Endometrial microvascular endothelial cells (primary cell): ENCODE data around the gene C2orf92. TPM values are rescaled to one million over a fixed set of nuclear protein-coding genes. Genes with fewer than 3 reads are reported as not detected.
"Not testable (repeated sequence)": the region's sequence is repeated elsewhere in the genome, so short reads cannot be mapped to it uniquely, and the experiment has no call there.

Experiments
- in situ Hi-C: cut with HindIII; loops from 2 replicates; pipeline ENCODE4 v1.10.0; 2017; ENCODE audit warnings: low sequenced_read_pairs, low pct_unique_long_range_greater_than_20kb; ENCODE audit errors: inconsistent ontology term
- total RNA-seq: library from RNA; depleted of rRNA; stranded (reverse); fragments of >200 nt; gene quantifications from one replicate; pipeline ENCODE4 v1.2.3, GENCODE V29; 2015; ENCODE audit errors: inconsistent ontology term

Gene C2orf92
- total RNA-seq, 1 donor from 2014 or later, result not detected

GRCh38 chr2:97658691-97659157 is 10.8 kb upstream of the C2orf92 start:
- in situ Hi-C loops, result no loop called here

DNA sequence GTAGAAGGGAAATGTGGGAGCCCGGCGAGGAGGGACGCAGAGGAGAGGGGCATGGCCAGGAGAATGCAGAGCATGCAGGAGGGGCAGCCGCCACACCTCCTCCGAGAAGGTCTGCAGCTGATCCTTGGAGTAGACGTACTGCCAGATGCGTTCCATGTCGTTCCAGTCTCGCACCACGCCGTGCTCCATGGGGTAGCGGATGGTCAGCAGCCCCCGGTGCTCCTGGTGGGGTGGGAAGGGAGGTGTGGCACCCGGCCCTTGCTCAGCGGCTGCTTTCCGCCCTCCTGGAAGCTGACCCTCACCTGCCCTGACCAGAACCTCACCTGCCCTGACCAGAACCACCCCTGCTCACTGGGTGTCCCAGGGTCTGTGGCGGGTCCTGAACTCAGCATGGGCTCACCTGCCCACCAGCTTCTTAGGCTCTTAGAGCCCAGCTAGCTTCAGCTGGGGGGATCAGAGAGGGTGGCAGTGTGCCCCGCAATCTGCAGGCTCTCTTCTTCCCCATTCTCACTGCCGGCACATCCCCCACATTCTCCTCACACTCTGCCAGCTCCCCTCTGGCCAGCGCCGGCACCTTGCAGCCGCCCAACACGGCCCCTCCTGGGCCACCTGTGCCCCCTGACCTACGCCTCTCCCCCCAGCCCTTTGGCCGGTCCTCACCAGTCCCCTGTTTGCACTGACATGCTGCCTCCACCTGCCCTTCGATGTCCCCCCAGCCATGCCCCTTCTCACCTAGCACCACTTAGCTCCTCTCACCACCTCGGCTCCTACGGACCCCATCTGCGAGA is 10.1 kb upstream of the C2orf92 start:
- in situ Hi-C loops, result no loop called here

DNA sequence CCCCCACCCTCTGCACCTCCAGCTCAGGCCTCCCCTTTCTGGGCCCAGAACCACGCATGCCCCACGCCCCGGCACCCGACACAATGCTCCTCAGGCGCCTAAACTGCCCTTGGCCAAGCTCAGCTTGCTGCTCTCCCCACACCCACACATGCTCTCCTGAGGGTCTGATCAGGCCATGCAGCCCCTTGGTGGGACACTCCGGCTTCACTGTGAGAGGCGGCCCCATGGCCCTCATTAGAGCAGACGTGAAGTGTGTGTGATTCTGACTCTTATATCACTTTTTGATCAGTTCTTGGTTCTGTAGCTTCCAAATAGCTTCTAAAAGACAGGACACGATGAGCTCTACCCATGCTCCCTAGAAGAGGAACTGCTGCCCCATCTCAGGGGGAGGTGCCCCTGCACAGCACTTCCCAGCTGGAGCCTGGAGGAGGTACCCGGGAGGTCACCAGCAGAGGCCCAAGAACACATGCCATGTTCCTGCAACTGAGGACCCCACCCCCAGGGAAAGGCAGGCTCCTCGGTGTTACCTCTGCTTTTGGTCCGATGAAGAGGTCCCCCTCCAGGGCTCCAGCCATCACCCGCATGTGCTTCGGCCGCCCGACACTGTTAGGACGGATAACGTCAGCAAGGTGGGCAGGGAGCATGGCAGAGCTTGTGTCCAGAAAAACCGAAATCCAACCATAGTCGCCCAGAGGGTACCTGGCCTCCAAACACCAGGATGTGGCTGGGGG is 9.3 kb upstream of the C2orf92 start:
- in situ Hi-C loops, result no loop called here

DNA sequence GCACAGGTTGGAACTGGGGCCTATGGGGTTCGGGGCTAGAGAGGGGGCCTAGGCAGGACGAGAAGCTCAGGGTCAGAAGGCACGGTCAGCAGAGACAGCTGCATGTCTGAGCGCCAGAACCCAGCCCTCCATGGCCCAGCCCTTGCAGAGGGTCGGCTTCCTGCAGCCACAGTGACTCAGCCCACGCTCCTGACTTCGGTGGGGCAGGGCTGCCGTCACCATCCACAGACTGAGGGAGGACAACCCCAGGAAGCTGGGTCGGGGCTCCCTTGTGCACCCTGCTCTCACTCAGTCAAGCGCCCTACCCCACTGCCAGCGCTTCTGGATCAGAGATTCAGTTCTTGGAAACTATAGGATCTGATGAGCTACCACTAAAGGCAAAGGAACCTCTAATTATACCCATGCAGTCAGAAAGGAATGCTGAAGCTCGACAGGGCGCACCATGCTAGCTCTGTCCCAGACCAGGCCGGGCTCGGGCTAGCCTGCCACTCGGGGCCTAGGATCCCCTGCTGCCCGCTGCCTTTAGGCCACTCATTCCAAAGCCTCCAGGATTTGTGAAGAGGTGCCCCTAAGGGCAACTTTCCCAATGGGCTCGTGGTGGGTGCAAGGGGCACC is 8.6 kb upstream of the C2orf92 start:
- in situ Hi-C loops, result no loop called here

DNA sequence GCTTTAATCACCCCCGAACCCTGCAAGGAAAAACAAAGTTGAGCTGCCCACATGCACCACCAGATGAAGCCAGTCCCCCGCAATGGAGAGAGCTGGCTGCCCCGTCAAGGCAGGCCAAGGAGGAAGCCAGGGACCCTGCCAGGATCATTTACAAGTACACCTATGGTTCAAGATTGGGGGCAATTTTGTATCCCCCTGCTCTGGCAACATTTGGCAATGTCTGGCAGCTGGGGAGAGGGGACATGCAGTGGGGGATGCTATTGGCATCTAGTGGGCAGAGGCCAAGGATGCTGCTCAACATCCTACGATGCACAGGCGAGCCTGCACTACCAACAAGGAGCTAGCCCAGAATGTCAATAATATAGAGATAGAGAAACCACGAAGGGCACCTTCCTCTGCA is 7.6 kb upstream of the C2orf92 start:
- in situ Hi-C loops, result no loop called here

DNA sequence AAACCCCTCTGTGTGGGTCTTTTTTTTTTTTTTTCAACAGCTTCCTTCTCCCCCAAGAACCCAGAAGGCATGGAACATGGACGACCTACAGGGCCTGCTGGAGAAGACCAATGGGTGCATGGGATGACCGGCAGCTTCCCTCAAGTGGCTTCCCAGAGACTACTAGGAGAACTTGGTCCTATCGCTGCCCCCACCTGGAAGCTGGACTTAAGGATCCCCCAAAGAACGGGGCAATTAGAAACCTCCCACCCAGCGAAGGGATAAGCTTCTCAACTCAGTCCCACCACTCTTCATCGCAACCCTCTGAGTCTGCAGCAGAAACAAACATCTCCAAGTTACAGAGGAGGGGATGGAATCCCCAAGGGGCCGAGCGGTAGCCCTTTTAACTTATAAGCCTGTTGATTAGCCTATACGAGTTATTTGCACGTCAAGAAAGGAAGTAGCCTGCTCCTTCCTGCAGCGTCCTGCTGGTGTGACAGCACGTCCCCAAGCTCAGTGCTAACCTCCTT is 7.1 kb upstream of the C2orf92 start:
- in situ Hi-C loops, result no loop called here

DNA sequence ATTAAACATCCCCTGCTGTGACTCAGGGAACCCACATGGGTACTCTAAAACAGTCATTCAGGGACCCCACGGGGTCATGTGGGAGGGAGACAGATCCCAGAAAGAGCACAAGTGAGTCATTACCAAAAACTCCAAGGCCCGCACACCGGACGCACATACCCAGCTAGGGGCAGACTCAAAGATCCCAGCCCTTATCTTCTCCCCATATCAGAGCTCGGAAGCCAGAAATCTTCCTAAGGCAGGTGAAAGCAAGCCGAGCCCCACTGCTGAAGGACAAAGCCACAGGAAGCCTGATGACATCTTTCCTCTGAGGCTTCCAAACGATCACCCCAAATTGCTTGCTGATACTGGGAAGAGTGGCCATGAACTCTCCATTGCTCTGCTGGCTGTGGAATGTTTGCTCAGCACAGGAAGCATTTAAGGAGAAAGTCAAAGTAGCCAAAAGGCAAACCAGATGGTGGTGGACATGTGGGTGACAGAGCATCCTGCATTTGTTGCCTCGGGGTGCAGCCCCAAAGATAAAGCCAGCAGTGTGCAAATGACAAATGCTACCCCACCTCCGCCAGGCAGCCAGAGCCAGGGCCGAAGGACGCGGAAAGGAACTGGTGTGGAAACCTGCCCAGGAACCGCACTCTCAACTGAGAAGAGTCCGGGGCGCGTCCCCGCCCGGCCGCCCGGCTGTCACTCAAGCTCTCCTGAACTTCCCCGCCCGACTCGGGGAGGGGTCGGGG is 6.5 kb upstream of the C2orf92 start:
- in situ Hi-C loops, result no loop called here

DNA sequence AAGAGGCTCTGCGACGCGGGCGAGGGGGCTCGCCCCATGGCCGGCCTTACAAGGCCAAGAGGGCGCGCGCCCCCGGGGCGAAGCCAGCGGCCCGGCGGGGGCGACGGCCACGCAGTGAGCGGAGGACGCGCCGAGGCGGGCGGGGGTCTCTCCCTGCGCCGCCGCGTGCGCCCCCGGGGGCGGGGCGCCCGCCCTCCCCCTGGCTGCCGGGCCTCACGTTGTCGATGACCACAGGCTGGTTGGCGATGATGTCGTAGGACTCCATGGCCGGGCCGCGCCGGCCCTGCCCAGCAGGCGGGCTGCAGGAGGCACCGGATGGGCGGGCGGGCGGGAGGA is 5.9 kb upstream of the C2orf92 start:
- in situ Hi-C loops, result no loop called here

DNA sequence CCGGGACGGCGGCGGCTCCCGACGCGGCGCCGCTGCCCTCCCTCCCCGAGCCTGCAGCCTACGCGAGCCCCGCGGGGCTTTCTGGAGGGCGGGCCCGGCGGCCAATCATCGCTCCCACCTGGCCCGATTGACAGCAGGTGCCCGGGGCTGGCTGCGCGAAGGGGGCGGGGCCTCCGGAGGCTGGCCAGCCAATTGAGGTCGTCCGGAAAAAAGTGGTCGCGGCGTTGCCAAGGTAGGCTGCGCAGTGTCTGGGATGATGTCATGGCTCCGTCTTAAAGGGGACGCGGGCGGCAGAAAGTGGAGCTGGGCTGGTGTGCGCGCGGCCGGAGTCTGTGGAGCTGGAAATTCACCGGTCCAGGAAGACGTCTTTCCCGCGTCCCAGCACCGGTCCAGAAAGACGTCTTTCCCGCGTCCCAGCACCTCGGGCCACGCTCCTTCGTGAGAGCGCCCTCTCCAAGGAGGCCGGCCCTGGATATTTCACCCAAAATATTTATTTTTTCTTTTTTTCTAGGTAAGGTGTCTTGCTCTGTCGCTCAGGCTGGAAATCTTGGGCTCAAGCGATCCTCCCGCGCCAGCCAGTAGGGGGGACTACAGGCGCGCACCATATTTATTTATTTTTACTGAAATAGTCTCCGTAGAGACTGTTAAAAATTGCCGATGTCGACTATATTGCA is 5.4 kb upstream of the C2orf92 start, which contains the start of gene ACTR1B:
Gene ACTR1B (minus strand): TSS at position 83 of the 674 bp plus-strand sequence. CDS start 154 bp downstream, outside the sequence.
- in situ Hi-C loops, result no loop called here

DNA sequence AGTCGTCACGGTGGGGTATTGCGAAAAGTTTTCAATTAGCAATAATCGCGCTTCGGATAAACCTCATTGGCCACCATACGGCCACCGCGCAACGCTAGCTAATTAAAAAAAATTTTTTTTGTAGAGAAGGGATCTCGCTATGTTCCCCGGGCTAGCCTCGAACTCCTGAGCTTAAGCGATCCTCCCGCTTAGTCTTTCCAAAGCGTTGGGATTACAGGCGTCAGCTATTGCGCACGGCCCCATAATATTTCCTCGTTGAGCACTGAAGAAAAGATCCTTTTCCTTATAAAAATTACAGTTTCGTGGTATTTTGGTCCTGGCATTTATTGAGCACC is 4.9 kb upstream of the C2orf92 start:
- in situ Hi-C loops, result no loop called here

GRCh38 chr2:97670471-97670870 is 958 bp downstream of the C2orf92 start:
- in situ Hi-C loops, result no loop called here

GRCh38 chr2:97671526-97671925 is 2.0 kb downstream of the C2orf92 start:
- in situ Hi-C loops, result no loop called here

DNA sequence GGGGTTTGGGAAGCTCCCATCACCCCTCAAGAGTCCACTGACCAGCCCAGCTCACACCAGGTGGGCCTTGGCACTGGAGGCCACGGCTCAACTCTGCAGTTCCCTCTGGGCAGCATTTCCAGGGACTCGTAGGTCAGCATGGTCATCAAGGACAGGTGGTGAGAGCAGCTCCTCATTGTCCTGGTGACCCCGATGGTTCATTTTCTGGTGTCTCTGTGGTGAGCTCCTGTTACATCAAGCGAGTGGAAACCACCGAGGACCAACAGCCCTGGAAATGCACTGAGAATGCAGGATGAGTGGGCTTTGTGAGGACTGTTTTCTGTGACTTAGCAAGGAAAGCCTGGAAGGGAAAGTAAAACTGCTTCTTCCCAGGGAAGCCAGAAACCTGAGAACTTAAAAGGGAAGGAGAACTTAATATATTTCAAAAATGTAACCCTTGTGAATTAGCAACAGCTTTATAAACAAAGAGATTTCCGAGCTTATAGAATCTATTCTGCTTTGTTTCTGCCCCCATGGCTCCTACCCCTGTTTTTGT is 3.2 kb downstream of the C2orf92 start:
- in situ Hi-C loops, result not testable (repeated sequence)

- in situ Hi-C loops, result no loop called here
Measured at GRCh38 chr2:97673182-97673914, 3.8 kb downstream of the C2orf92 start.

- in situ Hi-C loops, result no loop called here
Measured at GRCh38 chr2:97673915-97674283, 4.4 kb downstream of the C2orf92 start.

GRCh38 chr2:97675430-97676113 is 6.1 kb downstream of the C2orf92 start:
- in situ Hi-C loops, result no loop called here

- in situ Hi-C loops, result no loop called here
Measured at GRCh38 chr2:97676620-97677019, 7.1 kb downstream of the C2orf92 start.
